Activated CD8-positive, alpha-beta T cell treated with anti-CD3 and anti-CD28 coated beads, Interleukin-2, amount 10 ng/mL, durations not matched to agents 7 days and 5 days (primary cell): Measurements from ENCODE around the gene BICC1. TPM values are rescaled to one million over a fixed set of nuclear protein-coding genes. Genes with fewer than 3 reads are reported as not detected.
A peak's percentile ranks its signal among the peaks of the same experiment; 100 is the strongest.

Experiments
- ATAC-seq: fragments of 150-1000 bp; cut with Tn5 transposase; one replicate; pipeline ENCODE4 v1.10.0; 2021; ENCODE audit warnings: moderate library complexity
- CTCF ChIA-PET: fragments of 350-600 bp; sonication (Branson Sonifier 250); formaldehyde crosslinking; loops from one replicate; lab custom pipeline; 2021; ENCODE audit warnings: antibody characterized with exemption; lab: Charles Lee
- POLR2A ChIA-PET: fragments of 350-600 bp; sonication (Branson Sonifier 250); formaldehyde crosslinking; loops from one replicate; lab custom pipeline; 2021; ENCODE audit warnings: antibody characterized with exemption; lab: Charles Lee
- DNase-seq: peaks from one replicate; pipeline ENCODE4 v3.0.0-alpha.2; 2020
- H3K27ac Mint-ChIP-seq: one replicate; pipeline ENCODE4 v1.8.0; 2021; ENCODE audit warnings: mild to moderate bottlenecking, mixed read lengths
- H3K27me3 Mint-ChIP-seq: one replicate; pipeline ENCODE4 v1.8.0; 2021; ENCODE audit warnings: low read depth, mixed read lengths
- H3K36me3 Mint-ChIP-seq: one replicate; pipeline ENCODE4 v1.8.0; 2021; ENCODE audit warnings: low read depth, mixed read lengths
- H3K4me1 Mint-ChIP-seq: one replicate; pipeline ENCODE4 v1.8.0; 2021; ENCODE audit warnings: low read depth, mixed read lengths
- H3K4me3 Mint-ChIP-seq: one replicate; pipeline ENCODE4 v1.8.0; 2021; ENCODE audit warnings: mild to moderate bottlenecking, mixed read lengths
- H3K9me3 Mint-ChIP-seq: one replicate; pipeline ENCODE4 v1.8.0; 2022; ENCODE audit warnings: mixed read lengths; ENCODE audit not compliant: insufficient read depth
- total RNA-seq, 2 experiments: library from RNA; stranded (reverse); gene quantifications; one replicate each; pipeline ENCODE4 v1.2.3, GENCODE V29; 2021

BICC1 gene
- total RNA-seq, 2 experiments from 2014 or later: not detected

GRCh38 chr10:58772758-58773157, 260.1 kb downstream of the BICC1 start:
- peaks cover 2% of the 10 kb centered on the region for H3K27me3 Mint-ChIP-seq
- POLR2A ChIA-PET: no interaction called here

DNA sequence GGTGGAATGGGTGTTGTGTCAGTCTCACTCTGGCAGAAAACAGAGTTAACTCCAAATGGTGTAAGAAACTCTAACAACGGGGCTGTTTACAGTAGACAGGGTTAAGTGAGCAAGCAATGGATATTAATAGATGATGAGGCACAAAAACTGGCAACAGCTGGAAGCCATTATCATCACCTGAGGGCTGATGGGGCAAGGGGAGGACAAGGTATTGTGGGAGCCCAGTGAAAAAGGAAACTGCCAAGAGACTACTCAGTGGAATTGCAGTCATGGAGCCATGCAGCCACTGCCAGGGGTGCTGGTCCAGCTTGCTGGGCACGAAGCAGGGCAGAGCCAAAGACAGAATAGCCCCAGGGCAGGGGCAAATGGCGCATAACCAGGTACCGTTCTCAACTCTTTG, 260.7 kb downstream of the BICC1 start:
- Mint-ChIP-seq H3K36me3 (no peaks in the 10 kb centered on the region), H3K4me3 (no peak overlapping the region), H3K9me3 (no peaks in the 10 kb centered on the region), H3K27me3 (peaks cover 2% of the 10 kb centered on the region), H3K27ac (no peak overlapping the region), H3K4me1 (no peaks in the 10 kb centered on the region)
- ChIA-PET POLR2A (no interaction called here), CTCF (no interaction called here)
- DNase-seq (no peak), ATAC-seq (no peak)

More at GRCh38 chr10:58772758-58773157, 260.1 kb downstream of the BICC1 start:
- no peak for ATAC-seq
- Mint-ChIP-seq H3K36me3 (no peaks in the 10 kb centered on the region), H3K27ac (no peak overlapping the region), H3K9me3 (no peaks in the 10 kb centered on the region), H3K4me1 (no peaks in the 10 kb centered on the region), H3K4me3 (no peak overlapping the region)
- CTCF ChIA-PET: no interaction called here
- DNase-seq: no peak

GRCh38 chr10:58773944-58774343, 261.3 kb downstream of the BICC1 start:
- Mint-ChIP-seq H3K4me1 (no peaks in the 10 kb centered on the region), H3K4me3 (no peak overlapping the region), H3K27me3 (peaks cover 2% of the 10 kb centered on the region), H3K9me3 (no peaks in the 10 kb centered on the region), H3K36me3 (no peaks in the 10 kb centered on the region), H3K27ac (no peak overlapping the region)
- POLR2A ChIA-PET: no interaction called here
- CTCF ChIA-PET: no interaction called here
- ATAC-seq: no peak
- DNase-seq: no peak

GRCh38 chr10:58775960-58776567, 263.4 kb downstream of the BICC1 start:
- Mint-ChIP-seq H3K36me3 (no peaks in the 10 kb centered on the region), H3K9me3 (no peaks in the 10 kb centered on the region), H3K27ac (no peak overlapping the region), H3K4me3 (no peak overlapping the region), H3K27me3 (peaks cover 2% of the 10 kb centered on the region), H3K4me1 (no peaks in the 10 kb centered on the region)
- ChIA-PET POLR2A (no interaction called here), CTCF (no interaction called here)
- no peak for ATAC-seq
- DNase-seq: no peak

DNA sequence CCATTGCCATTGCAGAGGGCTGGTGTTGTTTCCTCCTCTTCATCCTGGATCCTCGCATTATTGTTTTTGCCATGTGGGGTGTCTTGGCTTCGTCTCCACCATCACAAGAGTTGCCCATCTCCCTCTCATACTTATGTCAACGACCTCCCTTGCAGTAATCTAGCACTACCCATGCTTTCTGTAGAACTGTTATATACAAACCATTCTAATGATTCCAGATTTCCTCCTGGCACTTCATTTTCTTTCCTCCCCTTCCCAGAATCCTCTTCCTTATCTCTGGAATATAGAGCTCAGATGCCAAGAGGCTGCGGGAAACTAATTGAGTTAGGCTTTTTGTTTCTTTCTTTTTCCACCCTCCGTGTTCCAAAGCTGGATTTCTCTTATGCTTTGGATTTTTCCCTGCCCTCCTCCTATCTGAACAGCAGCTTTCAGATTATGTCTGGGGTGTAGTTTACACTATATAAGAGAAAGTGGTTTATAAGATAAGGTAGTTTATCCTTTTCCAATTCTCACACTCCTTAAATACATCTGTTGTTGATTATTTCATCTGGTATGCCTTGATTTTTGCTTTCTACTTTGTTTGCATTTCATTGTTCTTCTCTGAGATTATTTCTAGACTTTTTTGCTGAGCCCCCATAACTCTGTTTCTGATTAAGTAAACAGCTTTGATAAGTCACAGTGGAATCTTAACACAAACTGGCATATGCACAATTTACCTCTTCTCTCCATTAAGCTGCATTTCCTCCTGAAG, 264.1 kb downstream of the BICC1 start:
- no peaks in the 10 kb centered on the region for H3K9me3 Mint-ChIP-seq
- H3K36me3 Mint-ChIP-seq: no peaks in the 10 kb centered on the region
- CTCF ChIA-PET: no interaction called here
- peaks cover 2% of the 10 kb centered on the region for H3K27me3 Mint-ChIP-seq
- POLR2A ChIA-PET: no interaction called here
- H3K4me1 Mint-ChIP-seq: no peaks in the 10 kb centered on the region
- no peak for ATAC-seq
- no peak overlapping the region for H3K27ac Mint-ChIP-seq
- no peak overlapping the region for H3K4me3 Mint-ChIP-seq
- DNase-seq: no peak

DNA sequence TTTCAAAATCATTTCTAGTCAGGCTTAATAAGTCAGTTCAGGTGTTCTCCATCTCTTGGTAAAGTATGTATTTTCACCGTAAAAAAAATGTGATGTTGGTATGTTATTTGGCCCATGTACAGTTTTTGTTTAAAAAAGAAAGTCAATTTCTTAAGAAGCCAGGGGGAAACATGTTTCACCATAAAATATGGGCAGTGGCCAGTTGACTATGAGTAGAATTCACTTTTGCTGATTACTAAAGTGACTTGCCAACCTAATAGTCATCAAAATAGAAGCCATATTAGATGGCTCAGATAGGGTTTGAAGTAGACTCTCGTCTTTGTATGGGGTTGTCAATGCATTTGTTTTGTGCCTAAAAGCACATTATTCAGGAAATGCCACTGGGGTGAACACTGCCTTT, 266.3 kb downstream of the BICC1 start:
- H3K36me3 Mint-ChIP-seq: no peaks in the 10 kb centered on the region
- no peak overlapping the region for H3K27ac Mint-ChIP-seq
- no peaks in the 10 kb centered on the region for H3K9me3 Mint-ChIP-seq
- H3K4me3 Mint-ChIP-seq: no peak overlapping the region
- POLR2A ChIA-PET: no interaction called here
- CTCF ChIA-PET: no interaction called here
- DNase-seq: no peak
- no peaks in the 10 kb centered on the region for H3K4me1 Mint-ChIP-seq
- peaks cover 2% of the 10 kb centered on the region for H3K27me3 Mint-ChIP-seq
- ATAC-seq: no peak

DNA sequence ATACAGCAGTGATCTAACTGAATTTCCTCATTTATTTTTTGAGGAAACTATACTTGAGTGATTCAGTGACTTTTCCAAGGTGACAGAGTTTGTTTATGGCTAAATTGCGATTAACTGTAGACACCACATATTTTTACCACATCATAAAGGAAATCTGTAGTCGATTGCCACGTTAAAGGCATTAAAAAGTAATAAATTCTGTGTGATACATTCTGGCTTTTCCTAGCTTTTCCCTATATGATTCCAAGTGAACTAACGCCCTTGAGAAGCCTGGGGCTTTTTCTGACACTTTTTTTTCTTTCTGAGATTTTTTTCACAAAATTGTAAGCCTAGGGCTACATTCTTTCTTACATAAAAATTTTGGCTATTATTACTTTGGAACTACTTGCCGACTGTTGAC, 266.9 kb downstream of the BICC1 start:
- H3K9me3 Mint-ChIP-seq: no peaks in the 10 kb centered on the region
- no peak overlapping the region for H3K4me3 Mint-ChIP-seq
- no peaks in the 10 kb centered on the region for H3K4me1 Mint-ChIP-seq
- POLR2A ChIA-PET: no interaction called here
- CTCF ChIA-PET: no interaction called here
- H3K36me3 Mint-ChIP-seq: no peaks in the 10 kb centered on the region
- peaks cover 2% of the 10 kb centered on the region for H3K27me3 Mint-ChIP-seq
- ATAC-seq (no peak), DNase-seq (no peak)
- H3K27ac Mint-ChIP-seq: no peak overlapping the region

GRCh38 chr10:58780476-58780875, 267.8 kb downstream of the BICC1 start:
- Mint-ChIP-seq H3K36me3 (no peaks in the 10 kb centered on the region), H3K27ac (no peak overlapping the region), H3K27me3 (peaks cover 2% of the 10 kb centered on the region), H3K9me3 (no peaks in the 10 kb centered on the region), H3K4me1 (no peaks in the 10 kb centered on the region), H3K4me3 (no peak overlapping the region)
- no peak for ATAC-seq
- no peak for DNase-seq
- ChIA-PET POLR2A (no interaction called here), CTCF (no interaction called here)

DNA sequence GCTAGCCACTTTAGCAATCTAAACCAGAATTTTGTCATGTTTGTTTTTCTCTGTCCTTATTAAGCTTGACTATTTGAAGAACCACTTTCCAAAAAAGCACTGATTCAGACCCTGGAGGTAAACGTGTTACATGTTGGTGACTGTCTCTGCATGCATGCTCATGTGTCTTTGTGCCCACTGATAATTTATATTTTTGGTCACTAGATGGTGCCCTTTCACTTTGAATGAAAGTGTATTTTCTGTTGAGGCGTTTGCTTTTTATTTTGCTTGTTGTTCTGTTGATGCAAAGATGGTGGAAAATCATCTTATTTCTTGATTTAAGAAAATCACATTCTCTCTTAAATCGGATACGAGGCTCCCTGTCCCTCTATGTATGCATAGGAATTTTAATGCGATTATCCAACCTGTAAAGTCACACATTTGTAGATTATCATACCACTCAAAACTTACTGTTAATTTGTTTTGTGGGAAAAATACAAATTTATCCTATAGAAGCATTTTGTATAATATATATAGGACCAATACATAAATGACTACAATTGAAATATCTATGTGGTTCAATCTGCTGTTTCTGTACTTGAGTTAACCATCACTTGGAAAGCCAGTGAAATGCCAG, 269.3 kb downstream of the BICC1 start:
- no peaks in the 10 kb centered on the region for H3K9me3 Mint-ChIP-seq
- H3K4me3 Mint-ChIP-seq: no peak overlapping the region
- no peak overlapping the region for H3K27ac Mint-ChIP-seq
- H3K27me3 Mint-ChIP-seq: peaks cover 1% of the 10 kb centered on the region
- ChIA-PET CTCF (interaction anchor here (0.8 to 1.0 kb wide), 3 partner anchors 11 to 251 kb away, joined by 3 read pairs; no protein-coding TSS in a partner anchor), POLR2A (no interaction called here)
- H3K4me1 Mint-ChIP-seq: no peaks in the 10 kb centered on the region
- no peaks in the 10 kb centered on the region for H3K36me3 Mint-ChIP-seq
- DNase-seq (peak; percentile 21), ATAC-seq (no peak)

DNA sequence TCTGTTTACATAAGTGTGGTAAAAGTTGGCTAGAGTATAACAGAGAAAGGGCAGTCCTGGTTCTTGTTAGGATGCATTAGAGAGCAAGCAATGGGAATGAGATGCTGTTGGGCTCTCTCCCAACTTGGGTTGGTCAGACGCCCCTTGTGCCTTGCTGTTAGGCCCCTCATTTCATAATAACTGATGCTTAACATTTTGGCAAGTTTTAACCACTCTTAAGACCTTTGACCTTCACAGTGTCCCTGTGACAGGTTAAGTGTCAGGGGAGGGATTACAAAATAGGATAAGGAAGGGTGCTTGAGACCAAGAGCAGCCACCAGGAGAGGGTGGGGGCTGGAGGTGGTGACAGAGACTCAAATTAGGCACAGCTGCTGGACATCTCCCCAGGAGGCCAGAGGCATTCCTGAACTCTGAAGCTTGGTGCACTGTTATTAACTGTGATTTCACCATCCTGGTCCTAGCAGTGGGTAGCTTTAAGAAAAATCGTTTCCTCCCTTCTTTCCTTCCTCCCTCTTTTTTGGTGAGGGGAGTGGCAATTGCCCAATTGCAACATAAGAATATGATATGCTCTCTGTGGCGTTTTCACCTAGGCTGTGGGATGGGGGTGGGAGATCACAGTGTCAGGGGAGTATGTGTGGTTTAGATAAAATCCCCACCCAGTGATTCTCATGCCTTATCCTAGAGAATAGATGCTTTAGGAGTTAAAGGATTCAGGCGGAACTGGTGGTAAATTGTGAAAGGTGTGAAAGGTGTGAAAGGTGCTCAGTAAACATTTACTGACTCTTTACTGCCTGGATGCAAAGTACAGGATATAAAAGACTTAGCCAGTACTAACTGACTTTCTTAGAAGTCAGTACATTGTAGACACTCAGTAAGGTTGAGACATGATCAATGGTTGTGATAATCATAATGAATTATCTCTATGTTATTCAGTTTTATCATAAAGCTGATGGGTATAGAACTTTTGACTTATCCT, 270.5 kb downstream of the BICC1 start:
- ChIA-PET CTCF (interaction anchor here (0.8 kb wide), 1 partner anchor 252 kb away, joined by 3 read pairs; no protein-coding TSS in a partner anchor), POLR2A (no interaction called here)
- no peak for DNase-seq
- no peak for ATAC-seq
- no peaks in the 10 kb centered on the region for H3K36me3 Mint-ChIP-seq
- H3K9me3 Mint-ChIP-seq: no peaks in the 10 kb centered on the region
- no peaks in the 10 kb centered on the region for H3K4me1 Mint-ChIP-seq
- no peak overlapping the region for H3K27ac Mint-ChIP-seq
- no peaks in the 10 kb centered on the region for H3K27me3 Mint-ChIP-seq
- no peak overlapping the region for H3K4me3 Mint-ChIP-seq

DNA sequence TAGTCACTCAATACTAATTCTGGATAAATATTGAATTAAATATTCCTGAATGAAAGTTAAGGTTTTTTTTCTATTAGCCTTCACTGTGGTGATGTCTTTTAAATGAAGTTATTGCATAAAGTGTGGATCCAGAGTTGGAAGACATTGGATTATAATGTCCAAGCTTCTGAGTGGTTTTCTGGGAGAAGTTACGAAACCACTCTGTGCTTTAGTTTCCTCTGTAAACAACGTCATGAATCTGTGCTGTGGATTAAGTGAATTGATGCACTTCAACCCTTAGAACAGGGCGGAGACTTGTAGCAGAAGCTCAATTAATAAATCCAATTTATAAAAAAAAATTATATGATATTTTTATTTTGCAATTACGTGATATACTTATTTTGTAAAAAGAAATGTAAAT, 271.7 kb downstream of the BICC1 start:
- ChIA-PET CTCF (no interaction called here), POLR2A (interaction anchor here (0.5 kb wide), 1 partner anchor 439 kb away, joined by 6 read pairs; no protein-coding TSS in a partner anchor)
- no peaks in the 10 kb centered on the region for H3K9me3 Mint-ChIP-seq
- no peaks in the 10 kb centered on the region for H3K4me1 Mint-ChIP-seq
- DNase-seq (no peak), ATAC-seq (no peak)
- H3K36me3 Mint-ChIP-seq: no peaks in the 10 kb centered on the region
- H3K27ac Mint-ChIP-seq: no peak overlapping the region
- H3K27me3 Mint-ChIP-seq: no peaks in the 10 kb centered on the region
- H3K4me3 Mint-ChIP-seq: no peak overlapping the region
